Smooth muscle cell (in vitro differentiated cells): ENCODE measurements around the gene TSKS. TPM values are rescaled to one million over a fixed set of nuclear protein-coding genes. Genes with fewer than 3 reads are reported as not detected.

Experiments
- DNase-seq: peaks from one replicate; lab custom pipeline; 2025; ENCODE audit not compliant: unreplicated experiment; lab: John Stamatoyannopoulos, UW
- H2AFZ ChIP-seq: fragments of 200-600 bp; sonication (generic); 2 replicates; pipeline ENCODE4 v1.6.0; 2016; ENCODE audit warnings: antibody characterized with exemption, low read depth, mild to moderate bottlenecking
- H3F3A ChIP-seq: fragments of 200-600 bp; sonication (generic); 2 replicates; pipeline ENCODE4 v1.6.0; 2017; ENCODE audit warnings: antibody characterized with exemption, low read depth
- H3K27ac ChIP-seq: fragments of 200-600 bp; sonication (generic); 2 replicates; pipeline ENCODE4 v1.5.1; 2016; ENCODE audit warnings: low read depth, mild to moderate bottlenecking
- H3K27me3 ChIP-seq: fragments of 200-600 bp; sonication (generic); 2 replicates; pipeline ENCODE4 v1.6.1; 2016; ENCODE audit warnings: low read depth, mild to moderate bottlenecking
- H3K36me3 ChIP-seq: fragments of 200-600 bp; sonication (generic); 2 replicates; pipeline ENCODE4 v1.5.1; 2016; ENCODE audit warnings: low read depth
- H3K4me1 ChIP-seq: fragments of 200-600 bp; sonication (generic); 2 replicates; pipeline ENCODE4 v1.5.1; 2016; ENCODE audit warnings: low read depth
- H3K4me2 ChIP-seq: fragments of 200-600 bp; sonication (generic); 2 replicates; pipeline ENCODE4 v1.6.0; 2016; ENCODE audit warnings: mild to moderate bottlenecking
- H3K4me3 ChIP-seq: fragments of 200-600 bp; sonication (generic); 2 replicates; pipeline ENCODE4 v1.5.1; 2016; ENCODE audit warnings: mild to moderate bottlenecking
- H3K79me2 ChIP-seq: fragments of 200-600 bp; sonication (generic); 2 replicates; pipeline ENCODE4 v1.6.0; 2016; ENCODE audit warnings: low read depth, mild to moderate bottlenecking
- H3K9ac ChIP-seq: fragments of 200-600 bp; sonication (generic); 2 replicates; pipeline ENCODE4 v1.6.0; 2016; ENCODE audit warnings: low read depth
- H3K9me3 ChIP-seq: fragments of 200-600 bp; sonication (generic); replicated peaks from 2 replicates; pipeline ENCODE4 v1.5.1; 2016; ENCODE audit warnings: low read depth
- H4K20me1 ChIP-seq: fragments of 200-600 bp; sonication (generic); 2 replicates; pipeline ENCODE4 v1.6.0; 2016; ENCODE audit warnings: low read depth
- WGBS: methylation state at CpG from one replicate; pipeline ENCODE4 v1.1.7; 2016; ENCODE audit warnings: low lambda C conversion rate; 5-methylcytosine and 5-hydroxymethylcytosine counted together
- polyA plus RNA-seq: library from polyadenylated mRNA; unstranded; fragments of >200 nt; fragmentation: Nextera tagmentation; extraction: Ambion mirVana; gene quantifications from 2 replicates; pipeline ENCODE4 v1.2.1, GENCODE V29; 2016
- total RNA-seq: library from RNA; depleted of rRNA; stranded (reverse); fragments of >200 nt; gene quantifications from 2 replicates; pipeline ENCODE4 v1.2.3, GENCODE V29; 2014
- TF ChIP-seq, protein P1 (sequence below): fragments of 200-600 bp; sonication (generic); IDR thresholded peaks from 2 replicates; pipeline ENCODE4 v1.5.1; 2017; ENCODE audit warnings: borderline replicate concordance, mild to moderate bottlenecking, antibody characterized with exemption; ENCODE audit not compliant: insufficient read depth, poor library complexity, severe bottlenecking

TSKS gene
- total and polyA plus RNA-seq, 2 experiments from 2014 or later, result not detected

- Histone ChIP-seq H3K27me3 (no peaks in the 10 kb centered on the region), H3K4me3 (no peak overlapping the region), H3K9ac (no peak overlapping the region), H3F3A (no peaks in the 10 kb centered on the region), H3K9me3 (no peaks in the 10 kb centered on the region), H3K36me3 (no peaks in the 10 kb centered on the region), H2AFZ (no peak overlapping the region), H3K4me1 (no peaks in the 10 kb centered on the region), H3K27ac (no peak overlapping the region), H3K4me2 (no peak overlapping the region), H4K20me1 (no peaks in the 10 kb centered on the region), H3K79me2 (no peaks in the 10 kb centered on the region)
- TF ChIP-seq, protein P1, sequence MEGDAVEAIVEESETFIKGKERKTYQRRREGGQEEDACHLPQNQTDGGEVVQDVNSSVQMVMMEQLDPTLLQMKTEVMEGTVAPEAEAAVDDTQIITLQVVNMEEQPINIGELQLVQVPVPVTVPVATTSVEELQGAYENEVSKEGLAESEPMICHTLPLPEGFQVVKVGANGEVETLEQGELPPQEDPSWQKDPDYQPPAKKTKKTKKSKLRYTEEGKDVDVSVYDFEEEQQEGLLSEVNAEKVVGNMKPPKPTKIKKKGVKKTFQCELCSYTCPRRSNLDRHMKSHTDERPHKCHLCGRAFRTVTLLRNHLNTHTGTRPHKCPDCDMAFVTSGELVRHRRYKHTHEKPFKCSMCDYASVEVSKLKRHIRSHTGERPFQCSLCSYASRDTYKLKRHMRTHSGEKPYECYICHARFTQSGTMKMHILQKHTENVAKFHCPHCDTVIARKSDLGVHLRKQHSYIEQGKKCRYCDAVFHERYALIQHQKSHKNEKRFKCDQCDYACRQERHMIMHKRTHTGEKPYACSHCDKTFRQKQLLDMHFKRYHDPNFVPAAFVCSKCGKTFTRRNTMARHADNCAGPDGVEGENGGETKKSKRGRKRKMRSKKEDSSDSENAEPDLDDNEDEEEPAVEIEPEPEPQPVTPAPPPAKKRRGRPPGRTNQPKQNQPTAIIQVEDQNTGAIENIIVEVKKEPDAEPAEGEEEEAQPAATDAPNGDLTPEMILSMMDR, result no peak
- WGBS, result 93% methylated on average over 1 of the region's 1 CpG
- DNase-seq, result no peak
Observed at GRCh38 chr19:49752701-49753100, 10.4 kb downstream of the TSKS start.

DNA sequence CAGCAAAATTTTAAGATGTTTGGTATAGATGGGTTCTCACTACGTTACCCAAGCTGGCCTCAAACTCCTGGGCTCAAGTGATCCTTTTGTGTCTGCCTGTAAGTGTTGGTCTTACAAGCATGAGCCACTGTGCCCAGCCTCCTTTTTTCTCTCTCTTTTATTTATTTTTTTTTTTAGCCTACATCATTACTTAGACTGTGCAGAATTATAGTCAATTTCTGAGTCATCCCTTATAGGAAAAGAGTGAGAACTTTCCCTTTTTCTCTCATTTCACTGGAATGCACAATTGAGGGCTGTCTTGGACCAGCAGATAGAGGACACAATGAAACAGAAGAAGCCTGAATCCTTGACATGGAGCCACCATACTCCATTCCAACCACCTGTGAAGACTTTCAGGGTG, 13.3 kb downstream of the TSKS start:
- Histone ChIP-seq H3K4me2 (no peak overlapping the region), H3K9ac (no peak overlapping the region), H3K9me3 (no peaks in the 10 kb centered on the region), H3K4me1 (no peaks in the 10 kb centered on the region), H3F3A (no peaks in the 10 kb centered on the region), H4K20me1 (no peaks in the 10 kb centered on the region), H3K36me3 (no peaks in the 10 kb centered on the region), H3K27me3 (no peaks in the 10 kb centered on the region), H3K79me2 (no peaks in the 10 kb centered on the region), H3K4me3 (no peak overlapping the region), H3K27ac (no peak overlapping the region), H2AFZ (no peak overlapping the region)
- TF ChIP-seq, protein P1, result no peak
- no peak for DNase-seq
- WGBS, result 67% methylated on average over 1 of the region's 1 CpG

DNA sequence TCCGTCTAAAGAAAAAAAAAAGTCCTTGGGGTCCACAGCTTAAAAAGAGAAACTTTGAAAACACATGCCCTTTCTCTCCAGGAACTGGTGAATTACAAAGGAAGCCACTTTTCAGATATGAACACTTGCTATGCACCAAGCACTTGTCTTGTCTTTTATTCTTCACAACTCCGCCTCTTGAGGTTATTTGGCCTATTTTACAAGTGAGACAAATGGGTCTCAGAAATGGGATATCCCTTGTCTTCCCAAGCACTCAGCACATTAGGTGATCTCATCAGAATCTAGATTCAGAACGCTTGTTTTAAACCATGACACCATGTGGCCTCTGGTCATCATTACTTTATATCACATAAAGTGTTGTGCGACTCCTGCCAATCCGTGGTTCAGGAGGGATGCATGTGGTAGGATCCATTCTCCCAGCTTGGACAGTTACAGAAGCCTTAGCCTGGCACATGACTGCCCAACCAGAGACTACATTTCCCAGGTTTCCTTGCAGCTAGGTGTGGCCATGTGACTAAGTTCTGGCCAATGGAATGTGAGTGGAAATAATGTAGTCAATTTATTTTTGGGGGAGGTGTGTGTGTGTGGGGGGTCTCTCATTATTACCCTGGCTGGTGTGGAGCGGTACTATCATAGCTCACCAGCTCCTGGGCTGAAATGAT, 13.9 kb downstream of the TSKS start:
- Histone ChIP-seq H3K79me2 (no peaks in the 10 kb centered on the region), H3K36me3 (no peaks in the 10 kb centered on the region), H3K4me3 (no peak overlapping the region), H2AFZ (no peak overlapping the region), H3K27ac (no peak overlapping the region), H3K9me3 (no peaks in the 10 kb centered on the region), H4K20me1 (no peaks in the 10 kb centered on the region), H3K27me3 (no peaks in the 10 kb centered on the region), H3F3A (no peaks in the 10 kb centered on the region), H3K4me1 (no peaks in the 10 kb centered on the region), H3K9ac (no peak overlapping the region), H3K4me2 (no peak overlapping the region)
- TF ChIP-seq, protein P1, result no peak
- DNase-seq, result no peak
- WGBS, result 90% methylated on average over 6 of the region's 6 CpGs
